ENCODE measurements around the gene PDGFRB.

The PDGFRB gene

DNA sequence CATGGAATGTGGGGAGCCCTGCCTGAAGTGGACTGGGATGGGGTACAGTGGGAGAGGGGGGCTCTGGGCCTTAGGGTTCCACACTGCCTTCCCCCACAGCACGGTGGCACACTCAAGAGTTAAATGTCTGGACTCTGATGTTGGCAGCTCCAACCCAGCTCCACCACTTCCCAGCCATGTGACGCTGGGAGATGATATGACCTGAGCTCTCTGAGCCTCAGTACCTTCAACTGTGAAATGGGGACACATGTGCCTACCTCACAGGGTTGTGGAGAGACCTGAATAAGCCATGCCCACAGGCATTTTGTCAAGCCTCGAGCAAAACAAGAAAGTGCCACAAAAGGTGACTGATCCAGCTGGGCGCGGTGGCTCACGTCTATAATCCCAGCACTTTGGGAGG, 3.4 kb upstream of the PDGFRB start:
- Histone ChIP-seq H4K20me1 (ENCODE audit: control insufficient read depth, insufficient read depth, low read depth, low read length) (no peaks in the 10 kb centered on the region), H3K79me2 (ENCODE audit: control insufficient read depth, low read length) (no peaks in the 10 kb centered on the region), H3K9me3 (ENCODE audit: control insufficient read depth, insufficient read depth, low read length) (no peaks in the 10 kb centered on the region), H3K36me3 (ENCODE audit: control insufficient read depth, low read length) (no peaks in the 10 kb centered on the region), H3K27ac (ENCODE audit: low read depth, low read length) (no peak overlapping the region), H3K4me3 (ENCODE audit: low read length) (no peak overlapping the region), H3K4me1 (ENCODE audit: control insufficient read depth, low read length) (peaks cover 38% of the 10 kb centered on the region), H3K4me2 (ENCODE audit: low read length) (no peak overlapping the region), H3K27me3 (ENCODE audit: control insufficient read depth, low read length) (peaks cover 29% of the 10 kb centered on the region), H3F3A (ENCODE audit: control insufficient read depth, insufficient read depth) (no peaks in the 10 kb centered on the region), H3K9me2 (replicated peaks; ENCODE audit: control insufficient read depth, low read length) (no peaks in the 10 kb centered on the region)
- no peak for TF ChIP-seq CTCF (IDR thresholded peaks at IDR 0.05; ENCODE audit: low read depth, low read length, poor library complexity, severe bottlenecking)
- no peak for TF ChIP-seq EZH2phosphoT487 (IDR thresholded peaks at IDR 0.05; ENCODE audit: borderline replicate concordance, low read length)

DNA sequence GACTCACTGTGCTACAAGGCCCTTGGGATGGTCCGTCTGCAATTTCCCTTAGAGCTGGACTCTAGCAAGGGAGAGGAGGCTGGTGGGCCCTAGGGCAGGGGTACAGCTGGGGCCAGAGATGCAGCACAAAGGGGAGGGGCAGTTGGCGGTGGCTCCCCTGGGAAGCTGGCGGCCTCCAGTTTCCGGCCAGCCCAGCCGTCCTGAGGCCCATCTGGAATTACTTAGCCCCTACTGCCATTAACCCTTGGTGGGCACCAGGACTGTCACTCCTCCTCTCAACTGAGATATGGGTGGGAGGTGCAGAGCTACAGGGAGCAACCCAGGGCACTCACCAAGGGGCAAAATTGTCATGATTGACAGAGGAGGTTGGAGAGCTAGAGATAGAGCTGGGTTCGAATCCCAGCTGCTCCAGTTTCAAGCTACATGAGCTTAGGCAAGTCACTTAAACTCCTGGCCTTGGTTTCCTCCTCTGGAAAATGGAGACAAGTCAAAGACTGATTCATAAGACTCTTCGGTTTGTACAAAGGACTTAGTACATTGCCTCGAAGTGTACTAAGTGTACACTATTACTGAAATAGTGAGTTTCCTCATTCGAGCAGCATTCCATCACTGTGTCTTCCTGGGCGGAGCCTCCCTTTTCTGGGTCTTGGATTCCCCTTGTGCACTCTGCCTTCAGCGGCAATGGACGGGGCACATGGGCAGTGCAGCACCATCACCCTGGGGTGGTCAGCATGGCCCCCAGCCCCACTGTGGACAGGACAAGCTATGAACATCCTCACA, 2.7 kb upstream of the PDGFRB start:
- no peaks in the 10 kb centered on the region for H3K9me3 ChIP-seq (ENCODE audit: control insufficient read depth, insufficient read depth, low read length)
- no peak overlapping the region for H3K4me3 ChIP-seq (ENCODE audit: low read length)
- H3K4me2 ChIP-seq (ENCODE audit: low read length) = no peak overlapping the region
- no peaks in the 10 kb centered on the region for H3K79me2 ChIP-seq (ENCODE audit: control insufficient read depth, low read length)
- H3K36me3 ChIP-seq (ENCODE audit: control insufficient read depth, low read length) = no peaks in the 10 kb centered on the region
- no peaks in the 10 kb centered on the region for H3F3A ChIP-seq (ENCODE audit: control insufficient read depth, insufficient read depth)
- no peak for TF ChIP-seq EZH2phosphoT487 (IDR thresholded peaks at IDR 0.05; ENCODE audit: borderline replicate concordance, low read length)
- TF ChIP-seq CTCF (IDR thresholded peaks at IDR 0.05; ENCODE audit: low read depth, low read length, poor library complexity, severe bottlenecking) = no peak
- peaks cover 36% of the 10 kb centered on the region for H3K27me3 ChIP-seq (ENCODE audit: control insufficient read depth, low read length)
- no peak overlapping the region for H3K27ac ChIP-seq (ENCODE audit: low read depth, low read length)
- H3K4me1 ChIP-seq (ENCODE audit: control insufficient read depth, low read length) = peaks cover 38% of the 10 kb centered on the region
- H4K20me1 ChIP-seq (ENCODE audit: control insufficient read depth, insufficient read depth, low read depth, low read length) = no peaks in the 10 kb centered on the region
- H3K9me2 ChIP-seq (replicated peaks; ENCODE audit: control insufficient read depth, low read length) = no peaks in the 10 kb centered on the region

DNA sequence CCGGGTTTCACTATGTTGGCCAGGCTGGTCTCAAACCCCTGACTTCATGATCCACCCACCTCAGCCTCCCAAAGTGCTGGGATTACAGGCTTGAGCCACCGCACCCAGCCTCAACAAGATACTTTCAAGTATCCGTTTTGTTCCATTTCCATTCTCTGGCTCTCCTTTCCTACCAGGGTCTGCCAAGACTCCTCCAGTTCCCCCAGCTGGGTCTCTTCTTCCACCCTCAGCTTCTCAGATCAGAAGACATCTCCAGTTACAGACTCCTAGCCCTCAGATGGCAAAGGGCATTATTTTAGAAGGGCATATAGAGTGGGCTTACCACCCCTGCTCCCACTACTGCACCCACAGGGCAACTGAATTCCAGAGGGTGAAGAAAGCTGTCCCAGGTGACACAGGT, 1.5 kb upstream of the PDGFRB start:
- no peaks in the 10 kb centered on the region for H3K79me2 ChIP-seq (ENCODE audit: control insufficient read depth, low read length)
- H3K27me3 ChIP-seq (ENCODE audit: control insufficient read depth, low read length) = peaks cover 44% of the 10 kb centered on the region
- no peak overlapping the region for H3K27ac ChIP-seq (ENCODE audit: low read depth, low read length)
- H4K20me1 ChIP-seq (ENCODE audit: control insufficient read depth, insufficient read depth, low read depth, low read length) = no peaks in the 10 kb centered on the region; the same call in 1 of the 2 replicates
- H3K4me3 ChIP-seq (ENCODE audit: low read length) = no peak overlapping the region
- no peaks in the 10 kb centered on the region for H3K9me3 ChIP-seq (ENCODE audit: control insufficient read depth, insufficient read depth, low read length)
- H3F3A ChIP-seq (ENCODE audit: control insufficient read depth, insufficient read depth) = no peaks in the 10 kb centered on the region
- no peaks in the 10 kb centered on the region for H3K36me3 ChIP-seq (ENCODE audit: control insufficient read depth, low read length)
- no peaks in the 10 kb centered on the region for H3K9me2 ChIP-seq (replicated peaks; ENCODE audit: control insufficient read depth, low read length)
- peaks cover 38% of the 10 kb centered on the region for H3K4me1 ChIP-seq (ENCODE audit: control insufficient read depth, low read length)
- H3K4me2 ChIP-seq (ENCODE audit: low read length) = no peak overlapping the region
- no peak for TF ChIP-seq CTCF (IDR thresholded peaks at IDR 0.05; ENCODE audit: low read depth, low read length, poor library complexity, severe bottlenecking)
- no peak for TF ChIP-seq EZH2phosphoT487 (IDR thresholded peaks at IDR 0.05; ENCODE audit: borderline replicate concordance, low read length)
